Mesothelial cell of epicardium (in vitro differentiated cells): ENCODE data around the gene LYG1. TPM values are rescaled to one million over a fixed set of nuclear protein-coding genes. Genes with fewer than 3 reads are reported as not detected.

Source experiments
- DNase-seq, 2 experiments: peaks; one replicate each; pipeline ENCODE4 v3.0.0; 2021; ENCODE audit warnings: low spot score in 2 of 2; ENCODE audit not compliant: unreplicated experiment in 2 of 2
- H3K27ac Mint-ChIP-seq: 2 replicates; pipeline ENCODE4 v1.8.0; 2021; ENCODE audit warnings: mixed read lengths
- H3K27me3 Mint-ChIP-seq: 2 replicates; pipeline ENCODE4 v1.8.0; 2021; ENCODE audit warnings: low read depth, mixed read lengths
- H3K36me3 Mint-ChIP-seq: 2 replicates; pipeline ENCODE4 v1.8.0; 2021; ENCODE audit warnings: mixed read lengths
- H3K4me1 Mint-ChIP-seq: 2 replicates; pipeline ENCODE4 v1.8.0; 2021; ENCODE audit warnings: mixed read lengths
- H3K4me3 Mint-ChIP-seq: 2 replicates; pipeline ENCODE4 v1.8.0; 2021; ENCODE audit warnings: mild to moderate bottlenecking, moderate library complexity, mixed read lengths
- H3K9me3 Mint-ChIP-seq: 2 replicates; pipeline ENCODE4 v1.8.0; 2021; ENCODE audit warnings: mixed read lengths
- CTCF ChIP-seq: fragments of 200-600 bp; sonication (generic); IDR thresholded peaks from one replicate; pipeline ENCODE4 v1.5.0; 2021; ENCODE audit warnings: antibody characterized with exemption; ENCODE audit not compliant: unreplicated experiment
- total RNA-seq: library from RNA; stranded (reverse); gene quantifications from 3 replicates; pipeline ENCODE4 v1.2.1, GENCODE V29; 2021

The LYG1 gene
- total RNA-seq, 1 donor from 2014 or later, result 2.2 TPM

GRCh38 chr2:99238599-99238998 lies 62.4 kb downstream of the LYG1 start:
- H3K9me3 Mint-ChIP-seq, result peaks cover 19% of the 10 kb centered on the region
- H3K27me3 Mint-ChIP-seq, result no peaks in the 10 kb centered on the region
- no peak for DNase-seq
- H3K4me1 Mint-ChIP-seq, result no peaks in the 10 kb centered on the region
- no peak overlapping the region for H3K4me3 Mint-ChIP-seq
- no peak overlapping the region for H3K27ac Mint-ChIP-seq
- H3K36me3 Mint-ChIP-seq, result no peaks in the 10 kb centered on the region
- no peak for TF ChIP-seq CTCF

Other genes with a start within 250 kb of the LYG1 start
- 7.2 to 8.7 TPM (median 7.8 TPM) in 3 replicates for gene C2orf15, start 159.5 kb downstream of the LYG1 start, total RNA-seq
- gene TSGA10, start 146.3 kb downstream of the LYG1 start, total RNA-seq, result 10.5 to 11.3 TPM (median 11.3 TPM) in 3 replicates
- gene LIPT1, start 146.2 kb downstream of the LYG1 start, total RNA-seq, result 6.4 to 8.2 TPM (median 8.2 TPM) in 3 replicates
- 31.5 to 34.4 TPM (median 32.2 TPM) in 3 replicates for gene MITD1, start 120.1 kb downstream of the LYG1 start, total RNA-seq
- gene MRPL30, start 120.0 kb downstream of the LYG1 start, total RNA-seq, result 33.3 to 35.3 TPM (median 35.1 TPM) in 3 replicates
- not detected in 3 replicates for gene LYG2, start 45.5 kb downstream of the LYG1 start, total RNA-seq
- gene TXNDC9, start 35.1 kb upstream of the LYG1 start, total RNA-seq, result 22.7 to 24.9 TPM (median 22.9 TPM) in 3 replicates
- 42.1 to 45.8 TPM (median 45.3 TPM) in 3 replicates for gene EIF5B, start 36.2 kb upstream of the LYG1 start, total RNA-seq
- gene REV1, start 188.8 kb upstream of the LYG1 start, total RNA-seq, result 52.5 to 58.7 TPM (median 53.3 TPM) in 3 replicates